GM23338 (cell line): ENCODE data around the gene OGN. TPM values are rescaled to one million over a fixed set of nuclear protein-coding genes. Genes with fewer than 3 reads are reported as not detected.

Experiments used
- ATAC-seq: fragments of 200-7000 bp; cut with Tn5 transposase; 3 replicates; pipeline ENCODE4 v1.9.1; 2020
- DNase-seq: peaks from one replicate; pipeline ENCODE4 v3.0.0-alpha.2; 2015; ENCODE audit warnings: low spot score
- H2AFZ ChIP-seq: fragments of 200-600 bp; sonication (generic); 2 replicates; pipeline ENCODE4 v1.8.0; 2016; ENCODE audit warnings: antibody characterized with exemption, mild to moderate bottlenecking, moderate library complexity
- H3F3A ChIP-seq: fragments of 200-600 bp; sonication (generic); replicated peaks from 2 replicates; pipeline ENCODE4 v1.8.0; 2017; ENCODE audit warnings: antibody characterized with exemption, mixed run types, low read depth
- H3K27ac ChIP-seq: fragments of 200-600 bp; sonication (generic); 2 replicates; pipeline ENCODE4 v1.6.1; 2016; ENCODE audit warnings: low read depth
- H3K27me3 ChIP-seq: fragments of 200-600 bp; sonication (generic); 2 replicates; pipeline ENCODE4 v1.8.0; 2016; ENCODE audit warnings: mild to moderate bottlenecking, mixed run types, moderate library complexity; ENCODE audit not compliant: insufficient read depth
- H3K36me3 ChIP-seq: fragments of 200-600 bp; sonication (generic); 2 replicates; pipeline ENCODE4 v1.8.0; 2016; ENCODE audit warnings: mild to moderate bottlenecking; ENCODE audit not compliant: insufficient read depth
- H3K4me1 ChIP-seq: fragments of 200-600 bp; sonication (generic); 2 replicates; pipeline ENCODE4 v1.8.0; 2016; ENCODE audit warnings: mild to moderate bottlenecking, moderate library complexity; ENCODE audit not compliant: insufficient read depth
- H3K4me2 ChIP-seq: fragments of 200-600 bp; sonication (generic); 2 replicates; pipeline ENCODE4 v1.7.1; 2017; ENCODE audit warnings: mixed run types
- H3K4me3 ChIP-seq: fragments of 200-600 bp; sonication (generic); 2 replicates; pipeline ENCODE4 v1.6.1; 2016; ENCODE audit warnings: mixed run types
- H3K79me2 ChIP-seq: fragments of 200-600 bp; sonication (generic); replicated peaks from 2 replicates; pipeline ENCODE4 v1.8.0; 2017; ENCODE audit warnings: mild to moderate bottlenecking; ENCODE audit not compliant: insufficient read depth
- H3K9me2 ChIP-seq: fragments of 200-600 bp; sonication (generic); 2 replicates; pipeline ENCODE4 v1.8.0; 2017; ENCODE audit not compliant: insufficient read depth
- H4K20me1 ChIP-seq: fragments of 200-600 bp; sonication (generic); replicated peaks from 2 replicates; pipeline ENCODE4 v1.8.0; 2017; ENCODE audit warnings: mild to moderate bottlenecking; ENCODE audit not compliant: insufficient read depth
- H3K27ac Mint-ChIP-seq: 2 replicates; pipeline ENCODE4 v1.8.0; 2020; ENCODE audit warnings: inconsistent platforms, mild to moderate bottlenecking, moderate library complexity, mixed read lengths
- H3K27me3 Mint-ChIP-seq: 3 replicates; pipeline ENCODE4 v1.8.0; 2022; ENCODE audit warnings: low read depth, mild to moderate bottlenecking, moderate library complexity, mixed read lengths, inconsistent platforms; ENCODE audit not compliant: insufficient read depth, poor library complexity
- H3K36me3 Mint-ChIP-seq: 3 replicates; pipeline ENCODE4 v1.8.0; 2021; ENCODE audit warnings: low read depth, mild to moderate bottlenecking, inconsistent platforms, moderate library complexity, mixed read lengths
- H3K4me1 Mint-ChIP-seq: 3 replicates; pipeline ENCODE4 v1.8.0; 2020; ENCODE audit warnings: mild to moderate bottlenecking, inconsistent platforms, mixed read lengths
- H3K4me3 Mint-ChIP-seq: 3 replicates; pipeline ENCODE4 v1.8.0; 2021; ENCODE audit warnings: moderate library complexity, mild to moderate bottlenecking, inconsistent platforms, mixed read lengths
- H3K9me3 Mint-ChIP-seq: 3 replicates; pipeline ENCODE4 v1.8.0; 2020; ENCODE audit warnings: moderate library complexity, mild to moderate bottlenecking, inconsistent platforms, mixed read lengths
- CREB1 ChIP-seq: fragments of 250-450 bp; sonication (Bioruptor Pico); IDR thresholded peaks from 2 replicates; pipeline ENCODE4 v1.5.0; 2020; ENCODE audit warnings: low read depth, mild to moderate bottlenecking, moderate library complexity
- EZH2 ChIP-seq: fragments of 200-600 bp; sonication (generic); IDR thresholded peaks from one replicate; pipeline ENCODE4 v1.8.0; 2017; ENCODE audit warnings: antibody characterized with exemption, mild to moderate bottlenecking, low read depth; ENCODE audit not compliant: unreplicated experiment
- EZH2phosphoT487 ChIP-seq: fragments of 200-600 bp; sonication (generic); IDR thresholded peaks from one replicate; pipeline ENCODE4 v1.8.1; 2018; ENCODE audit warnings: antibody characterized with exemption; ENCODE audit not compliant: unreplicated experiment
- NANOG ChIP-seq: IDR thresholded peaks from 2 replicates; pipeline ENCODE4 v1.6.1; 2016; ENCODE audit warnings: antibody characterized with exemption, borderline replicate concordance
- POLR2AphosphoS5 ChIP-seq: IDR thresholded peaks from 2 replicates; pipeline ENCODE4 v1.6.1; 2016; ENCODE audit warnings: antibody characterized with exemption, low read depth
- STAT1 ChIP-seq: IDR thresholded peaks from one replicate; pipeline ENCODE4 v1.6.1; 2016; ENCODE audit warnings: antibody characterized with exemption; ENCODE audit not compliant: unreplicated experiment
- ZNF114 ChIP-seq: fragments of 250-450 bp; sonication (Bioruptor Pico); IDR thresholded peaks from 2 replicates; pipeline ENCODE4 v1.5.0; 2020; ENCODE audit warnings: mild to moderate bottlenecking, moderate library complexity
- ZNF331 ChIP-seq: fragments of 250-450 bp; sonication (Bioruptor Pico); IDR thresholded peaks from 2 replicates; pipeline ENCODE4 v1.5.0; 2020; ENCODE audit warnings: low read depth, mild to moderate bottlenecking, moderate library complexity
- ZNF462 ChIP-seq: fragments of 250-450 bp; sonication (Bioruptor Pico); IDR thresholded peaks from 2 replicates; pipeline ENCODE4 v1.5.0; 2020; ENCODE audit warnings: mild to moderate bottlenecking, moderate library complexity
- polyA plus RNA-seq: library from polyadenylated mRNA; unstranded; fragments of >200 nt; fragmentation: Nextera tagmentation; extraction: Ambion mirVana; gene quantifications from 2 replicates; pipeline ENCODE4 v1.2.1, GENCODE V29; 2016
- total RNA-seq: library from RNA; depleted of rRNA; stranded (reverse); fragments of >200 nt; shearing (Covaris generic); gene quantifications from 2 replicates; pipeline ENCODE4 v1.2.3, GENCODE V29; 2014
- TF ChIP-seq, protein P1 (sequence below): IDR thresholded peaks from 2 replicates; pipeline ENCODE4 v1.6.1; 2016; ENCODE audit warnings: antibody characterized with exemption
- TF ChIP-seq, protein P2 (sequence below): IDR thresholded peaks from one replicate; pipeline ENCODE4 v1.6.1; 2018; ENCODE audit warnings: antibody characterized with exemption; ENCODE audit not compliant: unreplicated experiment

The OGN gene
- total and polyA plus RNA-seq, 2 experiments from 2014 or later, result 2.5 TPM; not detected in 1

DNA sequence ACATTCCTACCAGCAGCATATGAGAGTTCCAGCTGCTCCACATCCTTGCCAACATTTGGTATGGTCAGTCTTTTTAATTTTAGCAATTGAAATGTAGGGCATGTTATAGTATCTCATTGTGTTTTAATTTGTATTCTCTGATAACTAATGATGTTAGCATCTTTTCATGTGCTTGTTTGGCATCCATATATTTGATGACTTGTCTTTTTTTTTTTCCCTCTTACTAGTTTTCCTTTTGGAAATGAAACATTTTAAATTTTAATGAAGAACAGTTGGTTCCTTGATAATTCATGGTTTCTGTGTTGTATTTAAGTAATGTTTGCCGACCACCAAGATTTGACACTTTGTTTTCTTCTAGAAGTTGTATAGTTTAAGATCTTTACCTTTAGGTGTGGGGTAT lies 8.8 kb downstream of the OGN start (continued):
- no peak for TF ChIP-seq ZNF462 (CRISPR knock-in tag)
- TF ChIP-seq, protein P1, sequence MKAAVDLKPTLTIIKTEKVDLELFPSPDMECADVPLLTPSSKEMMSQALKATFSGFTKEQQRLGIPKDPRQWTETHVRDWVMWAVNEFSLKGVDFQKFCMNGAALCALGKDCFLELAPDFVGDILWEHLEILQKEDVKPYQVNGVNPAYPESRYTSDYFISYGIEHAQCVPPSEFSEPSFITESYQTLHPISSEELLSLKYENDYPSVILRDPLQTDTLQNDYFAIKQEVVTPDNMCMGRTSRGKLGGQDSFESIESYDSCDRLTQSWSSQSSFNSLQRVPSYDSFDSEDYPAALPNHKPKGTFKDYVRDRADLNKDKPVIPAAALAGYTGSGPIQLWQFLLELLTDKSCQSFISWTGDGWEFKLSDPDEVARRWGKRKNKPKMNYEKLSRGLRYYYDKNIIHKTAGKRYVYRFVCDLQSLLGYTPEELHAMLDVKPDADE, result no peak

DNA sequence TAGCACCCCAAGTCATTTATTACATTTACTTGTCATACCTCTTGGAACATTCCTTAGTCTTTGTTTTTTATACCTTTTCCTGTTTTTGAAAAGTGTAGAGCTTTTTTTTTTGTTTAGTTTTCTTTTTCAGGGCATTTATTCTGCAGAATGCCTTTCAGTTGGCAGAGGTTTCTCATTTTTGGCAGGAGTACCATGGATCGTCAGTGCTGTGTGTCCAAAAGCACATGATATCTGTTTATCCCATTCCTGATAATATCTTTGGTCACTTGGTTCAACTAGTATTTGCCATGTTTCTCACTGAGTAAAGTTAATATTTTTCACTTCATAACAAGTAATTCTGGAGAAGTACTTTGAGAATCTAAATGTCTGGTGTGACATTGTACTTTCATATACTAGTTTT lies 10.7 kb downstream of the OGN start:
- Histone ChIP-seq H3K4me3 (no peak overlapping the region), H3K27me3 (no peaks in the 10 kb centered on the region), H3K36me3 (no peaks in the 10 kb centered on the region), H3K4me2 (no peak overlapping the region), H2AFZ (no peak overlapping the region), H3K9me2 (no peaks in the 10 kb centered on the region), H4K20me1 (no peaks in the 10 kb centered on the region), H3K27ac (no peak overlapping the region), H3F3A (no peaks in the 10 kb centered on the region), H3K79me2 (no peaks in the 10 kb centered on the region), H3K4me1 (no peaks in the 10 kb centered on the region)
- H3K27ac Mint-ChIP-seq, result no peak overlapping the region
- no peaks in the 10 kb centered on the region for H3K27me3 Mint-ChIP-seq
- H3K36me3 Mint-ChIP-seq, result no peaks in the 10 kb centered on the region; the same call in 2 of the 3 replicates
- DNase-seq (no peak), ATAC-seq (no peak)
- no peak overlapping the region for H3K4me3 Mint-ChIP-seq
- H3K4me1 Mint-ChIP-seq, result no peaks in the 10 kb centered on the region
- no peaks in the 10 kb centered on the region; the same call in 2 of the 3 replicates for H3K9me3 Mint-ChIP-seq
- TF ChIP-seq POLR2AphosphoS5 (no peak), EZH2 (no peak), CREB1 (CRISPR knock-in tag) (no peak), NANOG (no peak), ZNF331 (CRISPR knock-in tag) (no peak), EZH2phosphoT487 (no peak), ZNF114 (CRISPR knock-in tag) (no peak), STAT1 (no peak)
- TF ChIP-seq, protein P1, result no peak
- TF ChIP-seq, protein P2, sequence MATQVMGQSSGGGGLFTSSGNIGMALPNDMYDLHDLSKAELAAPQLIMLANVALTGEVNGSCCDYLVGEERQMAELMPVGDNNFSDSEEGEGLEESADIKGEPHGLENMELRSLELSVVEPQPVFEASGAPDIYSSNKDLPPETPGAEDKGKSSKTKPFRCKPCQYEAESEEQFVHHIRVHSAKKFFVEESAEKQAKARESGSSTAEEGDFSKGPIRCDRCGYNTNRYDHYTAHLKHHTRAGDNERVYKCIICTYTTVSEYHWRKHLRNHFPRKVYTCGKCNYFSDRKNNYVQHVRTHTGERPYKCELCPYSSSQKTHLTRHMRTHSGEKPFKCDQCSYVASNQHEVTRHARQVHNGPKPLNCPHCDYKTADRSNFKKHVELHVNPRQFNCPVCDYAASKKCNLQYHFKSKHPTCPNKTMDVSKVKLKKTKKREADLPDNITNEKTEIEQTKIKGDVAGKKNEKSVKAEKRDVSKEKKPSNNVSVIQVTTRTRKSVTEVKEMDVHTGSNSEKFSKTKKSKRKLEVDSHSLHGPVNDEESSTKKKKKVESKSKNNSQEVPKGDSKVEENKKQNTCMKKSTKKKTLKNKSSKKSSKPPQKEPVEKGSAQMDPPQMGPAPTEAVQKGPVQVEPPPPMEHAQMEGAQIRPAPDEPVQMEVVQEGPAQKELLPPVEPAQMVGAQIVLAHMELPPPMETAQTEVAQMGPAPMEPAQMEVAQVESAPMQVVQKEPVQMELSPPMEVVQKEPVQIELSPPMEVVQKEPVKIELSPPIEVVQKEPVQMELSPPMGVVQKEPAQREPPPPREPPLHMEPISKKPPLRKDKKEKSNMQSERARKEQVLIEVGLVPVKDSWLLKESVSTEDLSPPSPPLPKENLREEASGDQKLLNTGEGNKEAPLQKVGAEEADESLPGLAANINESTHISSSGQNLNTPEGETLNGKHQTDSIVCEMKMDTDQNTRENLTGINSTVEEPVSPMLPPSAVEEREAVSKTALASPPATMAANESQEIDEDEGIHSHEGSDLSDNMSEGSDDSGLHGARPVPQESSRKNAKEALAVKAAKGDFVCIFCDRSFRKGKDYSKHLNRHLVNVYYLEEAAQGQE, result no peak
